GDM1 (cell line): Measurements from ENCODE around the gene CCDC184.
"Not testable (repeated sequence)": the region's sequence is repeated elsewhere in the genome, so short reads cannot be mapped to it uniquely, and the experiment has no call there.

ENCODE experiments used
- DNase-seq: peaks from one replicate; lab custom pipeline; 2025; lab: John Stamatoyannopoulos, UW

The CCDC184 gene

DNA sequence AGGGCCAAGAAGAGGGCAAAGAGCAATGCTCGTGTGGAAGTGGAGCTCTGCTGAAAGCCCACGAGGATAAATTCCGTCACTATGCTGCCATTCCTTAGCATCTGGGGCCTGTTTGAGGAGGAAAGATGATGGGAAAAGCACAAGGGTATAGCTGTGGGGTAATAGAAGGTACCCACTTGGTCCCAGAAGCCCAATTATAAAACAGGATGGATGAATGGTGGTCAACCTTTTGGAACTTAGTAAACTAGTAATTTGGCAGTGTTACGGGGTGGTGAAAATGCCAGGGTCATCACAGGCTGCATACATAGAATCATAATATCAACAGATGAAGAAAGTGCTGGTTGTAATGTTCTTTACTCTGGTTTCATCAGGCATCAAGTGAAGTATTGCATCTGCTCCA is 19.7 kb downstream of the CCDC184 start, which contains the start of gene OR10AD1:
Gene OR10AD1 (minus strand): TSS at position 101 of the 400 bp plus-strand sequence. CDS start 0 bp downstream, at position 101.
- no peak for DNase-seq

DNA sequence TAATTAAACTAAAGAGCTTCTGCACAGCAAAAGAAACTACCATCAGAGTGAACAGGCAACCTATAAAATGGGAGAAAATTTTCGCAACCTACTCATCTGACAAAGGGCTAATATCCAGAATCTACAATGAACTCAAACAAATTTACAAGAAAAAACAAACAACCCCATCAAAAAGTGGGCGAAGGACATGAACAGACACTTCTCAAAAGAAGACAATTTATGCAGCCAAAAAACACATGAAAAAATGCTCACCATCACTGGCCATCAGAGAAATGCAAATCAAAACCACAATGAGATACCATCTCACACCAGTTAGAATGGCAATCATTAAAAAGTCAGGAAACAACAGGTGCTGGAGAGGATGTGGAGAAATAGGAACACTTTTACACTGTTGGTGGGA is 26.1 kb downstream of the CCDC184 start:
- not testable (repeated sequence) for DNase-seq

DNA sequence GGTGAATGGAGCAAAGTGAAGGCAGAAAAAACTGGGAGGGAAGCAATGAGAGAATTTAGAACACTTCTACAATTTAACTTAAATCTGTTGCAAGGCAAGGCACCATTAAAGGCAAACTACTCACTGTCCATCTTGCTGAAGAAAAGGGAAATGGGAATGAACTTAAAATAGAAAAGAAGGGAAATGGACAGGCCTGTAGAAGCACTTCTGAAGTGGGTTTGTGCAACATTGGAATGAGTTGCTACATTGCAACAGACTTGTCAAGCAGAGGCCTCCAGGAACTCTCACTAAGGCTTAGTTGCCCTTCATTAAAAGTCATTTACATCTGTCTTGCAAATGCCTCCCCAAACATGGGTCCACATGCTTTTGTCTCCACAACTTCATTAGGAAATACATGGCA is 33.3 kb downstream of the CCDC184 start:
- DNase-seq, result no peak

DNA sequence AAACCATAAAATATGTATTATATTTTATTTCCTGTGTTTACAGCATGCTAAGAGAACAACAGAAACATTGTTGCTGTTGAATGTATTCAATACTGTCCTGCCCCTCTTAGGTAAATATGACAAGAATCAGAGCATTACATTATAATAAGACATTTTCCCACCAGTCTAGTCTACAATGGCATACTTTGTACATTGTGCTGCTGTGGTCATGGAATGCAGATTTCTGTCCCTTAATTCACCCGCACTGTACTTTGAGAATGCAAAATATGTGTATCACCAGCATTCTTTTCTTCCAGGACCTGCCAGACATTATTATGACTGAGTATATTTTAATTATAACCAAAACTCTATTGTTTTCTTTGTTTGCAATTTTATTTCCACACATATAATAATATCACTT is 36.2 kb downstream of the CCDC184 start:
- DNase-seq, result no peak

DNA sequence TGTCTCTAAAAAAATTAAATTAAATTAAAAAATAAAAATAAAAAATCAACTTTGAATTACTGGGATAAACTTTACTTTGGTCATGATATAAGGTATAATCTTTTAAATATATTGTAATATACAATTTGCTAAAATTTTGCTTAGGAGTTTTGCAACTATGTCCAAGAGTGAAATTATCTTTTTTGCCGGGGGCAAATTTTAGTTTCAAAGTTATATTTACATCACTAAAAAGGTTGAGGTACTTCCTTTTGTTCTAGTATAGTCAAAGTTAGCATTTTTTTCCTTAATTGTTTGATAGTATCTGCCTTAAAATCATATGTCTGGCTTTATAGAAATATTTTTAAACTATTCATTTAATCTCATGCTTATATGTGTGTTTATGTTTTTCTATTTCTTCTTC is 37.3 kb downstream of the CCDC184 start:
- no peak for DNase-seq

DNA sequence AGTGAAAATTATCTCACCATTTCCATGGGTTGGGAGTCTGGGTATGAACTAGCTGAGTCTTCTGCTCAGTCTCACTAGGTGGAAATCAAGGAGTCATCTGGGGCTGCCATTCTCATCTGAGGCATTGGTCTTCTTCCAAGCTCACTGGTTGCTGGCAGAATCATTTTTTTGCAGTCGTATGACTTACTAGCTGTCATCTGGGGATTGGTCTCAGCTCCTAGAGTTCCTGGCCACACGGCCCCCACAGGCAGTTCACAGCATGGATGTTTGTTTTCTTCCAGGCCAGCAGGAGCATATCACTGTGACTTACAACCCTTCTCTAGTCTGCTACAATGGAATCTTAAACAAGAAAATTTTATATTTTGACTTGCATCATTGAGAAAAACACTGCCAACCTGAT is 38.2 kb downstream of the CCDC184 start:
- DNase-seq, result no peak

DNA sequence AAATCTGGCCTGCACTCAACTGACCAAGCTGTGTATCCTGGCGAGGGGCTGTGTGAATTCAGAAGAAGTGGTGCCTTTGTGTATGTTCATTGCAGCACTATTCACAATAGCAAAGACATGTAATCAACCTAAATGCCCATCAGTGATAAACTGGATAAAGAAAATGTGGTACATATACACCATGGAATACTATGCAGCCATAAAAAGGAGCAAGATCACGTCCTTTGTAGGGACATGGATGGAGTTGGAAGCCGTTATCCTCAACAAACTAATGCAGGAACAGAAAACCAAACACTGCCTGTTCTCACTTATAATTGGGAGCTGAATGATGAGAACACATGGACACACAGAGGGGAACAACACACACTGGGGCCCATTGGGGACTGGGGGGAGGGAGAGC is 41.1 kb downstream of the CCDC184 start:
- DNase-seq, result not testable (repeated sequence)

DNA sequence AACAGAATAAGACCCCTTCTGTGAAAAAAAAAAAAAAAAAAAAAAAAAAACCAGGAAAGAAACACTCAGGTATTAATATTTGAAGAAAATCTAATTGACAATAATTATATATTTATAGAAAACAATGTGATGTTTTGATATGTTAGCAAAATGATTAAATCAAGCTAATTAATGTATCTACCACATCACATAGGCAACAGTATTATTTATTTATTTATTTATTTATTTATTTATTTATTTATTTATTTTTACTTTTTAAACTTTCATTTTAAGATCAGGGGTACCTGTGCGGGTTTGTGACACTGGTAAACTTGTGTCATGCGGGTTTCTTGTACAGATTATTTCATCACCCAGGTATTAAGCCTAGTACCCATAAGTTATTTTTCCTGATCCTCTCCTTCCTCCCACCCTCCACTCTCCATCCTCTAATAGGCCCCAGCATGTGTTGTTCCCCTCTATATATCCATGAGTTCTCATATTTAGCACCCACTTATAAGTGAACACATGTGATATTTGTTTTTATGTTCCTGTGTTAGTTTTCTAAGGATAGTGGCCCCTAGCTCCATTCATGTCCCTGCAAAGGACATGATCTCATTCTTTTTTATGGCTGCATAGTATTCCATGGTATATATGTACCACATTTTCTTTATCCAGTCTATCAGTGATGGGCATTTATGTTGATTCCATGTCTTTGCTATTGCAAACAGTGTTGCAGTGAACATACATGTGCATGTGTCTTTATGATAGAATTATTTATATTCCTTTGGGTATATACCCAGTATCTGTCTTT is 47.9 kb downstream of the CCDC184 start:
- not testable (repeated sequence) for DNase-seq
